HAP-1 (cell line): ENCODE data around the gene PLEKHB2.
"Not testable (repeated sequence)": the region's sequence is repeated elsewhere in the genome, so short reads cannot be mapped to it uniquely, and the experiment has no call there.

Experiments used
- DNase-seq, 2 experiments: peaks; one replicate each; pipeline ENCODE4 v3.0.0-alpha.2; 2016 to 2020; ENCODE audit warnings: low spot score in 2 of 2
- H3K27me3 ChIP-seq: fragments of 250-450 bp; sonication (Bioruptor Pico); 2 replicates; pipeline ENCODE4 v1.5.1; 2020; ENCODE audit warnings: low read depth, mild to moderate bottlenecking, moderate library complexity
- H3K36me3 ChIP-seq: fragments of 250-450 bp; sonication (Bioruptor Pico); replicated peaks from 2 replicates; pipeline ENCODE4 v1.5.1; 2020; ENCODE audit warnings: mild to moderate bottlenecking
- H3K4me1 ChIP-seq: fragments of 250-450 bp; sonication (Bioruptor Pico); 2 replicates; pipeline ENCODE4 v1.5.1; 2020; ENCODE audit warnings: mild to moderate bottlenecking
- H3K4me3 ChIP-seq: fragments of 250-450 bp; sonication (Bioruptor Pico); 2 replicates; pipeline ENCODE4 v1.5.1; 2020; ENCODE audit warnings: mild to moderate bottlenecking, moderate library complexity
- H3K9me3 ChIP-seq: fragments of 250-450 bp; sonication (Bioruptor Pico); 2 replicates; pipeline ENCODE4 v1.5.1; 2020; ENCODE audit warnings: mild to moderate bottlenecking, moderate library complexity
- in situ Hi-C: fragments of 300-500 bp; cut with MboI; formaldehyde crosslinking; loops from 3 replicates; pipeline ENCODE4 v1.14.3; 2020; ENCODE audit warnings: low sequenced_read_pairs, inconsistent platforms, mixed read lengths

The PLEKHB2 gene

DNA sequence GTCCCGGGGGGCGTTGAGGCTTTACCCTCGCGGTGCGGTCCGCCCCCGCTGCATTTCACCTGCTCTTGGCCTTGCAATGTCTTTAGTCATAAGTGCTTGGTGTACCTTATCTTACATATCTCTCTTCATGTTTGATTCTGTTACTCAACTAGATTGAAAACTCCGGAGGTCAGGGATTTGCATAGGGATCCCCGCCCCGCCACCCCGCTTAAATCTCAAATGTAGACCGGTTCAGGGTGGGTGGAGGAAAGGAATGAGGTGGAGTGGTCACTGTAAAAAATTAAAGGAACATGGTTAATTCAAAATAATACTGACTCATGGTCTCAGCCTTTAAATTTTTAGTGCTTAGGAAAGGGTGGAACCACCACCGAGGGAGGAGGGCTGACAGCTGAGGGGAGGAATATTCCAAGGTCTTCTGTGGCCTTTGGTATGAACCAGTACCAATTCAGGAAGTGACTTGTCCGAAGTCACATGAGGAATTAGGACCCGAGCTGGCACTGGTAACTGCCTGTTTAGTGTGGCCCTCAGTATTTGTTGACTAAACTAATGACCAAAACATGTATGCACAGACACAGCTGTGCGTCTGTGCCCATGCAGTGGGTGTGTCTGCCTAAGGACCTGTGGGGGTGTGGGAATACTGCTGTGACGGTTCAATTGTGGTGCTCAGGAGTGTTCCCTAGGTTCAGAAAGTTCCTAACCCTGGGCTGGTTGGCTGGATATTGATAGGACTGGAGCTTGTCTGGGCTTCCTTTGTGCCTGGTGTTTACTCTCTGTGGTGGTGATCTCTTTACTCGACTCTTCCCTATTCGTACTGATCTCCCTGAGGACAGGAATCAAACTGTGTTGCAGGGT lies 1.0 kb downstream of the PLEKHB2 start:
- Histone ChIP-seq H3K4me3 (peak overlapping the region; percentile 95), H3K4me1 (peaks cover 24% of the 10 kb centered on the region), H3K9me3 (no peaks in the 10 kb centered on the region), H3K27me3 (no peaks in the 10 kb centered on the region), H3K36me3 (peaks cover 2% of the 10 kb centered on the region; the same call in 1 of the 2 replicates)
- in situ Hi-C loops, result loop anchor here (25.0 kb wide), 1 partner anchor 744 kb away; the partner anchor contains the start of gene PTPN18
- peak; percentile 33 to 37 for DNase-seq

DNA sequence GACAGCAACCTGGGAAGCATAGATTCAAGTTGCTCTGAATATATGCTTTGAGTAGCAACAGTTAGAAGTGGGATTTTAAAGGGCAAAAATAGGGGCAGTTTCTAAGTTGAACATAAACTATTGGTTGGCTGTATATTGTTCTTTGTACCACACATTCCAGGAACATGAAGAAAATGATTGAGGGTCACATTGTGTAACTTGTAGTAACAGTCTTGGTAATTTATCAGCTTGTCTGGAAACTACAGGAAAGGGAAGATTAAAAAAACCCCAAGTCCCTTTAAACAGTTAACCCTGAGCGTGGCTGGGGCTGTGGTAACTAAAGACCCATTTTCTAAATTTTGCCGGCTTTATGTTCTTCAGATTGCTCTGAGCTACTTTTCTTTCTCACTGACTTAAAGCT lies 7.4 kb downstream of the PLEKHB2 start:
- in situ Hi-C loops, result loop anchor here (25.0 kb wide), 1 partner anchor 750 kb away; the partner anchor contains the start of gene PTPN18
- H3K27me3 ChIP-seq, result no peaks in the 10 kb centered on the region
- H3K4me3 ChIP-seq, result no peak overlapping the region
- peaks cover 16% of the 10 kb centered on the region for H3K36me3 ChIP-seq
- DNase-seq, result no peak
- no peaks in the 10 kb centered on the region for H3K9me3 ChIP-seq
- peaks cover 39% of the 10 kb centered on the region for H3K4me1 ChIP-seq

DNA sequence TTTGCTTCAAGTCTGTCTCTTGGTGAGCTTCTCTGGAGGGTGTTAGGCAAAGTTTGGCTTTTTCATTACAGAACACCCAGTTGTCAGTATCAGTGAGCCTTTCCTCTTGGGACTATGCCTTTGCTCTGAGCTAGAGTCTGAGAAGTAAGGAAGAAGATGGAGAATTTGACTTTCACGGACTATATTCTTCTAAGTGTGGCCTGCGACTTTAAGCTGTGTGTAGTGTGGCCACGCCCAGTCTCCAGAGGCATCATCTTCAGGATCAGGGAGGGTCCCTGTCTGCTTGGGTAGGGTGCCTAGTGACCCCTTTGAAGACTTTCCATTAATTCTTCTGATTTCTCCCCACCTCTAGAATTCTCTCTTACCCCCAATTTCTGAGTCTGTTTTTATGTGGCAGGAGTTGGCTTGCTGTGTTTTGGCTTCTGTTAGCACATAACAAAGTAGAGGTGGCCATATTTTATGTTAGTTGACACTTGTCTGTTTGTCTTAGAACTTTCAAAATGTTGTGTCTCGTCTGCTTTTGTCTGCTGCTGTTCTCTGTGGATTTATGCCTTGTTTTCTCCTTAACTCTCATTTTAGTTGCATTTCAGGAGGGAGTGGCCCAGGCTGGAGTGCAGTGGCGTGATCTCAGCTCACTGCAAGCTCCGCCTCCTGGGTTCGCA lies 8.6 kb downstream of the PLEKHB2 start:
- peak; percentile 29 to 52 for DNase-seq
- in situ Hi-C loops, result loop anchor here (25.0 kb wide), 1 partner anchor 751 kb away; the partner anchor contains the start of gene PTPN18
- no peaks in the 10 kb centered on the region for H3K27me3 ChIP-seq
- H3K4me3 ChIP-seq, result peak overlapping the region; percentile 5; the same call in 1 of the 2 replicates
- peaks cover 16% of the 10 kb centered on the region for H3K36me3 ChIP-seq
- H3K4me1 ChIP-seq, result peaks cover 36% of the 10 kb centered on the region
- no peaks in the 10 kb centered on the region for H3K9me3 ChIP-seq

DNA sequence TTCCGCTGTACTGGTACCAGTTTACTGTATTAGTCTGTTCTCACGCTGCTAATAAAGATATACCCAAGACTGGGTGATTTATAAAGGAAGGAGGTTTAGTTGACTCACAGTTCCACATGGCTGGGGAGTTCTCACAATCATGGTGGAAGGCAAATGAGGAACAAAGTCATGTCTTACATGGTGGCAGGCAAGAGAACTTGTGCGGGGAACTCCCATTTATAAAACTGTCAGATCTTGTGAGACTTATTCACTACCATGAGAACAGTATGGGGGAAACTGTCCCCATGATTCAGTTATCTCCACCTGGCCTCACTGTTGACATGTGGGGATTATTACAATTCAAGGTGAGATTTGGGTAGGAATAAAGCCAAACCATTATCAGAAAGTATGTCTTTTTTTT lies 9.8 kb downstream of the PLEKHB2 start:
- not testable (repeated sequence) for DNase-seq, H3K9me3 ChIP-seq, H3K27me3 ChIP-seq, H3K4me3 ChIP-seq
- H3K36me3 ChIP-seq, result peaks cover 13% of the 10 kb centered on the region
- peaks cover 36% of the 10 kb centered on the region for H3K4me1 ChIP-seq
- in situ Hi-C loops, result loop anchor here (25.0 kb wide), 1 partner anchor 753 kb away; the partner anchor contains the start of gene PTPN18

DNA sequence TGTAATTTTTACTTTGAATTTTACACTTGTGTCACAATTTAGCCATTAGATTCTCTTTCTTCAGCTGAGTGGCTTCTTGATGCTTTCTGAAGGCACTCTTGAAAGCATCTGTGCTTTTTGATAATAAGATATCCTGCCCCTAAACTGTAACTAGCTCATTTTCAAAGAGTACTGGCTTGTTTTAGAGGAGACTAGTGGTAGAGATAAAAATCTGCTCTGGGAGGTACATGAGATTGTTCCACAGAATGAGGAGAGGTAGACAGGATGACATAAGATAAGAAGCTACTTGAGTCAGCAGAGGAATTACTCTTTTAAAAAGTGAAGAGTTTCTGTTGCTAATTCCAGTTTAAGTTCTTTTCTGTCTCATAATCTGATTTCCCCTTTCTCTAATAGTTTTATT lies 10.6 kb downstream of the PLEKHB2 start:
- Histone ChIP-seq H3K9me3 (no peaks in the 10 kb centered on the region), H3K27me3 (no peaks in the 10 kb centered on the region), H3K4me1 (peaks cover 36% of the 10 kb centered on the region), H3K4me3 (no peak overlapping the region), H3K36me3 (peaks cover 13% of the 10 kb centered on the region)
- no peak for DNase-seq
- in situ Hi-C loops, result loop anchor here (25.0 kb wide), 1 partner anchor 753 kb away; the partner anchor contains the start of gene PTPN18

DNA sequence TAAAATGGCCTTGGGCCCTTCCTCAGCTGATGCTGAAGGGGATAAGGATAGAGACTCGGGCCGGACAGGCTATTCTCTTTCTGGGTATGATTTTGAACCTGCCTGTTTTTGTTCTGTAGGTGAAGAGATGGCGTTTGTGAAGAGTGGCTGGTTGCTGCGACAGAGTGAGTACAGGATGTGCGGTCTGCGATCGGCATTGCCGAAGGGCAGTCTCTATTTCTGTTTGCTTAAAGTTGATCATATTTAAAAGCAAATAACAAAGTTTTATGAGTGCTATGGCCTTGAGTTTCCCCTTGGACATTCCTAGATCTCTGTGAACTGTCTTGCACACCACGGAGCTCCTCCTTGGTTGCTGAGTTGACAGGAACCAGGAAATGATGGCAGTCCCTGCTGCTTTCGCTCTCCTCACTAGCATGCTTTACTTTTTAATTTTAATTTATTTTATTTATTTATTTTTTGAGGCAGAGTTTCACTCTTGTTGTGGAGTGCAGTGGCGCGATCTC lies 15.7 kb downstream of the PLEKHB2 start:
- H3K36me3 ChIP-seq, result peaks cover 20% of the 10 kb centered on the region
- no peak for DNase-seq
- H3K9me3 ChIP-seq, result no peaks in the 10 kb centered on the region
- no peak overlapping the region for H3K4me3 ChIP-seq
- H3K27me3 ChIP-seq, result no peaks in the 10 kb centered on the region
- H3K4me1 ChIP-seq, result peaks cover 4% of the 10 kb centered on the region
- in situ Hi-C loops, result loop anchor here (25.0 kb wide), 1 partner anchor 759 kb away; the partner anchor contains the start of gene PTPN18

DNA sequence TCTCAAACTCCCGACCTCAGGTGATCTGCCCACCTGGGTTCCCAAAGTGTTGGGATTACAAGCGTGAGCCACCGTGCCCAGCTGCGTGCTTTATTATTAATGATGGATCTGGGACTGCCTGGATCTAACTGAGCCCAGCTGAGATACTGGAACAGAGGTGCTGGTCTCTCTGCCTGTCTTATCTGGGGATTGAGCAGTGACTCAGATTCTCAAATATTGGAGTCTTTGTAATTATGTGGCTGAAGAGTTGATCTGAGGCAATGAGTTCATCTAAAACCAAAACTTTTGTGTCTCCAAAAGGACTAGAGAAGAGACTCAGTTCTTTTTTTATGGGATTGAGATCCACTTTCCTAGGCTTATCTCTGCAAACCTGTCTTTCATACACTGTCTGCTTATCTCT lies 16.3 kb downstream of the PLEKHB2 start:
- DNase-seq, result no peak
- in situ Hi-C loops, result loop anchor here (25.0 kb wide), 1 partner anchor 759 kb away; the partner anchor contains the start of gene PTPN18

DNA sequence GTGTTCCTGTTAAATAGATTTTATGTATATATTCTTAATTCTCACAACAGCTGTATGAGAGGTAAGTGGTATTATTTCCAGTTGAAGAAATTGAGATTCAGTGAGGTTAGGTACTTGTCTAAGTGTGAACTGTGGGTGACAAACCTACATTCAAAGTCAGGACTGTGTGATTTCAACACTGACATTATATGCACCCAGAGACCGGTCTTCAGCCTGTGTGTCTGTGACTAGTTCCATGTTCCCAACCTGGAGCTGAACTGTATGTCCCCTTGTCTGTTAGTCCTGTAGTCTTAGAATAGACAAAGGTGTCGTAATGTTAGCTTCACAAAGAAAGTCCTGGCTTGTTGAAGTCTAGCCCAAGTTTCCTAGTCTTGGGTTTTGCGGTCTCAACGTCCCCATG lies 17.4 kb downstream of the PLEKHB2 start:
- Histone ChIP-seq H3K9me3 (no peaks in the 10 kb centered on the region), H3K4me3 (no peak overlapping the region), H3K36me3 (peaks cover 25% of the 10 kb centered on the region), H3K27me3 (no peaks in the 10 kb centered on the region), H3K4me1 (peaks cover 16% of the 10 kb centered on the region)
- in situ Hi-C loops, result loop anchor here (25.0 kb wide), 1 partner anchor 760 kb away; the partner anchor contains the start of gene PTPN18
- DNase-seq, result no peak

More for the DNA sequence above, 16.3 kb downstream of the PLEKHB2 start:
- Histone ChIP-seq H3K4me3 (no peak overlapping the region), H3K27me3 (no peaks in the 10 kb centered on the region), H3K4me1 (peaks cover 8% of the 10 kb centered on the region), H3K36me3 (peaks cover 21% of the 10 kb centered on the region), H3K9me3 (no peaks in the 10 kb centered on the region)

DNA sequence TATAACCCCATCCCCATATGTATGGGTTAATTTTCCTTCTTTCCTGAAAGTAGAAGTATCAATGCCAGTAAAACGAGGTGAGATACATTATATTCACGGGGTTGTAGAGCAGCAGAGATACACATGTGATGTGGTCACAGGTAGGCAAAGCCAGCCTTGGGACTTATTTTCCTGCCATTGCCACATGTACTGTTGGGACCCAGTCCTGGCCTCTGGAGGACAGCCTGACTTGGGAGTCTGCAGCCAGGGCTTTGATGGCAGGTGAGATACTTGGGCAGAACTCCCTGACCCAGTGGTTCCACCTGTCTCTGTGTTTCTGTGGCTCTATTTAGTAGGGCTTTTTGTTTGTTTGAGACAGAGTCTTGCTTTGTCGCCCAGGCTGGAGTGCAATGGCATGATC lies 18.1 kb downstream of the PLEKHB2 start:
- Histone ChIP-seq H3K4me3 (no peak overlapping the region), H3K27me3 (no peaks in the 10 kb centered on the region), H3K4me1 (peaks cover 16% of the 10 kb centered on the region), H3K9me3 (no peaks in the 10 kb centered on the region; the same call in 1 of the 2 replicates), H3K36me3 (peaks cover 32% of the 10 kb centered on the region)
- in situ Hi-C loops, result loop anchor here (25.0 kb wide), 1 partner anchor 761 kb away; the partner anchor contains the start of gene PTPN18
- DNase-seq, result no peak

DNA sequence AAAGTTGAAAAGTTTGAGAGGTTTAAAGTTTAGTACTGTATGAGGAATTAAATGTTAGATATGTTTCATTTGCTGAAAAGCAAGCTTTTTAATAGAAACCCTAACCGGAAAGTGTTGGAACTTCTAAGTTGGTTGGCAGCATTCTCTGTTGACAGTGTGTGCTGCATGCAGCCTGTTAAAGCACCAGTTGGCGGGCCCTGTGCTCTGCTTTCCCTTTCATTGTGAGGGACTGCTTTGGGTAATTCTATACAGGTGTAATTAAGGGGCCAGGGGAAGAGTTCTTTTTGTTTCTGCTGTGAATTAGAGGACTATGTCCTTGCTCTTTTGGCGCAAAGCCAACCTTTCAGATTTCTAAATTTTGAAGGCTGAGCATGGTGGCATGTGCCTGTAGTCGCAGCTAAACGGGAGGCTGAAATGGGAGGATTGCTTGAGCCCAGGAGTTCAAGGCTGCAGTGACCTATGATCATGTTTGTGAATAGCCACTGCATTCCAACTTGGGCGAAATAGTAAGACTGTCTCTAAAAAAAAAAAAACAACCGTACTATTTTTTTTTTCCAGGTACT lies 20.1 kb downstream of the PLEKHB2 start:
- peaks cover 48% of the 10 kb centered on the region for H3K36me3 ChIP-seq

DNA sequence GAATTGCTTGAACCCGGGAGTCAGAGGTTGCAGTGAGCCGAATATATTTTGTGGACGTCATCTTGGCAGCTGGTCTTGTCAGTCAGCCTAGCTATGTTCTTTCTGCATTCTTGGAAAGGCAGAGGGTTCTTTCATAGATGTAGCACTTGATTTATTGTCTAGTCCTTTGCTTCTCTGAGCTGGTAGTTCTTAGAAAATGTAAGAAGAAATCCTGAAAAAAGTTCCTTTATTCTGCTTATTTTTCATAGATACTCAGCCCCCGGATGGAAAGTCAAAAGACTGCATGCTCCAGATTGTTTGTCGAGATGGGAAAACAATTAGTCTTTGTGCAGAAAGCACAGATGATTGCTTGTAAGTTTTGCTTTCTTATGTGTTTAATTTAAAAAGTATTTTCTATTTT lies 21.3 kb downstream of the PLEKHB2 start:
- Histone ChIP-seq H3K27me3 (no peaks in the 10 kb centered on the region), H3K4me1 (peaks cover 16% of the 10 kb centered on the region), H3K4me3 (no peak overlapping the region), H3K36me3 (peaks cover 54% of the 10 kb centered on the region), H3K9me3 (no peaks in the 10 kb centered on the region; the same call in 1 of the 2 replicates)
- no peak for DNase-seq
- in situ Hi-C loops, result loop anchor here (25.0 kb wide), 2 partner anchors 386 to 536 kb away; no protein-coding TSS in a partner anchor

More for the DNA sequence above, 20.1 kb downstream of the PLEKHB2 start:
- in situ Hi-C loops, result loop anchor here (25.0 kb wide), 2 partner anchors 387 to 537 kb away; no protein-coding TSS in a partner anchor
- H3K4me3 ChIP-seq, result no peak overlapping the region
- DNase-seq, result peak; percentile 28 to 29
- H3K27me3 ChIP-seq, result no peaks in the 10 kb centered on the region
- peaks cover 16% of the 10 kb centered on the region for H3K4me1 ChIP-seq
- no peaks in the 10 kb centered on the region; the same call in 1 of the 2 replicates for H3K9me3 ChIP-seq

DNA sequence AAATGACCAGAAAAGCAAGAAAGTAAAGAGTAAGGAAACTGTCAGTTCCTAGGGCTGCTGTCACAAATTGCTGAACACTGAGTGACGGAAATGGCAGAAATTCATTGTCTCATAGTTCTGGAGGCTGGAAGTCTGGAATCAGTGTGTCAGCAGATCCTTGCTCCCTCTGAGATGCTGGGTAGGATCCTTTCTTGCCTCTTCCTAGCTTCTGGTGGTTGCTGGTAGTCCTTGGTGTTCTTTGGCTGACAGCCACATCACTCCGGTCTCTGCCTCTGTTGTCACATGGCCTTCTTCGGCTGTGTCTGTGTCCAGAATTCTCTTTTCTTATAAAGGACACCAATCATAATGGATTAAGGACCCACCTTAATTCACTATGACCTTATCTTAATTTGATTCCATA lies 21.9 kb downstream of the PLEKHB2 start:
- peaks cover 51% of the 10 kb centered on the region for H3K36me3 ChIP-seq
- no peaks in the 10 kb centered on the region; the same call in 1 of the 2 replicates for H3K9me3 ChIP-seq
- in situ Hi-C loops, result loop anchor here (25.0 kb wide), 2 partner anchors 385 to 535 kb away; no protein-coding TSS in a partner anchor
- no peaks in the 10 kb centered on the region for H3K27me3 ChIP-seq
- H3K4me1 ChIP-seq, result peaks cover 16% of the 10 kb centered on the region
- DNase-seq, result no peak
- H3K4me3 ChIP-seq, result no peak overlapping the region

DNA sequence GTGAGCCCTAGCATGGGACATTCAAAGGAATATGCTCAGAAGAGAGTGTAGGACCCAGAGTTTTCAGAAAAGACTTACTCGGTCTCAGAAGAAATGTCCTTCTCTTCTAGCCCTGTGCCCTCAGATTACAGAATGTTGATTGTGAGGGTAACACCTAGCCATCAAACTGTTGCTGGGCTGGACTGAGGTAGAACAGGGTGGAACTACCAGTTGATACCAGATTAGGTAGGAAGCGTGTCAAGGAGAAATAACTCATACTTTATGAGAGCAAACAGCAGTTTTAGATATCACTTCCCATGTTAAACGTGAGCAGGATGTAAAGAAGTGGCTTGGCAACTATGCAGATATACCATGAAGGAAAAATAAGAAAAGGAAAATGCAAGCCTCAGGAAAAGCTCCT lies 22.8 kb downstream of the PLEKHB2 start:
- H3K36me3 ChIP-seq, result peaks cover 53% of the 10 kb centered on the region
- no peak for DNase-seq
- H3K4me3 ChIP-seq, result no peak overlapping the region
- in situ Hi-C loops, result loop anchor here (25.0 kb wide), 2 partner anchors 384 to 534 kb away; no protein-coding TSS in a partner anchor
- no peaks in the 10 kb centered on the region; the same call in 1 of the 2 replicates for H3K9me3 ChIP-seq
- H3K27me3 ChIP-seq, result no peaks in the 10 kb centered on the region
- H3K4me1 ChIP-seq, result peaks cover 16% of the 10 kb centered on the region
